Measurements from ENCODE around the gene PTPRE. TPM values are rescaled to one million over a fixed set of nuclear protein-coding genes. Genes with fewer than 3 reads are reported as not detected.

PTPRE gene
- polyA plus RNA-seq, 1 donor from 2014 or later = 4.1 TPM

- Histone ChIP-seq H2AFZ (ENCODE audit: low read depth, low read length) (no peak overlapping the region), H3K9ac (ENCODE audit: low read length) (no peak overlapping the region), H3K79me2 (replicated peaks; ENCODE audit: insufficient read depth, low read length) (no peaks in the 10 kb centered on the region), H3K9me3 (ENCODE audit: low read length) (no peaks in the 10 kb centered on the region), H3K4me3 (ENCODE audit: low read length) (no peak overlapping the region), H3K36me3 (ENCODE audit: insufficient read depth, low read length) (no peaks in the 10 kb centered on the region), H3F3A (ENCODE audit: insufficient read depth, low read length, poor library complexity, severe bottlenecking) (no peaks in the 10 kb centered on the region), H3K4me2 (ENCODE audit: low read length) (no peak overlapping the region), H3K27me3 (ENCODE audit: insufficient read depth, low read depth, low read length) (no peaks in the 10 kb centered on the region), H3K27ac (ENCODE audit: low read length) (no peak overlapping the region), H3K9me2 (ENCODE audit: insufficient read depth, low read length) (no peaks in the 10 kb centered on the region), H4K20me1 (ENCODE audit: insufficient read depth) (no peaks in the 10 kb centered on the region)
- TF ChIP-seq POLR2AphosphoS5 (IDR thresholded peaks at IDR 0.05) (no peak), CTCF (IDR thresholded peaks at IDR 0.05; ENCODE audit: poor library complexity, severe bottlenecking) (no peak), RAD21 (conservative IDR thresholded peaks at IDR 0.05) (no peak), EZH2 (IDR thresholded peaks at IDR 0.05; ENCODE audit: borderline replicate concordance, insufficient read depth, low read length, poor library complexity, severe bottlenecking) (no peak), MXI1 (conservative IDR thresholded peaks at IDR 0.05; ENCODE audit: poor library complexity, severe bottlenecking) (no peak), TAF1 (IDR thresholded peaks at IDR 0.05; ENCODE audit: low read depth) (no peak), REST (IDR thresholded peaks at IDR 0.05; ENCODE audit: borderline replicate concordance) (no peak), EP300 (conservative IDR thresholded peaks at IDR 0.05; ENCODE audit: poor library complexity, severe bottlenecking) (no peak), SMC3 (conservative IDR thresholded peaks at IDR 0.05; ENCODE audit: poor library complexity) (no peak)
Observed at GRCh38 chr10:128072046-128072445, 165.1 kb downstream of the PTPRE start.

- no peak overlapping the region for H3K4me3 ChIP-seq (ENCODE audit: low read length)
- no peaks in the 10 kb centered on the region for H3K36me3 ChIP-seq (ENCODE audit: insufficient read depth, low read length)
- TF ChIP-seq CTCF (IDR thresholded peaks at IDR 0.05; ENCODE audit: poor library complexity, severe bottlenecking) (no peak), POLR2AphosphoS5 (IDR thresholded peaks at IDR 0.05) (no peak), TAF1 (IDR thresholded peaks at IDR 0.05; ENCODE audit: low read depth) (no peak), SMC3 (conservative IDR thresholded peaks at IDR 0.05; ENCODE audit: poor library complexity) (no peak), EP300 (conservative IDR thresholded peaks at IDR 0.05; ENCODE audit: poor library complexity, severe bottlenecking) (no peak), REST (IDR thresholded peaks at IDR 0.05; ENCODE audit: borderline replicate concordance) (no peak), MXI1 (conservative IDR thresholded peaks at IDR 0.05; ENCODE audit: poor library complexity, severe bottlenecking) (no peak), RAD21 (conservative IDR thresholded peaks at IDR 0.05) (no peak), EZH2 (IDR thresholded peaks at IDR 0.05; ENCODE audit: borderline replicate concordance, insufficient read depth, low read length, poor library complexity, severe bottlenecking) (no peak)
- no peaks in the 10 kb centered on the region for H3K9me3 ChIP-seq (ENCODE audit: low read length)
- H4K20me1 ChIP-seq (ENCODE audit: insufficient read depth) = no peaks in the 10 kb centered on the region
- no peak overlapping the region for H2AFZ ChIP-seq (ENCODE audit: low read depth, low read length)
- H3K27ac ChIP-seq (ENCODE audit: low read length) = no peak overlapping the region
- no peaks in the 10 kb centered on the region for H3F3A ChIP-seq (ENCODE audit: insufficient read depth, low read length, poor library complexity, severe bottlenecking)
- no peaks in the 10 kb centered on the region for H3K27me3 ChIP-seq (ENCODE audit: insufficient read depth, low read depth, low read length)
- H3K79me2 ChIP-seq (replicated peaks; ENCODE audit: insufficient read depth, low read length) = no peaks in the 10 kb centered on the region
- H3K9me2 ChIP-seq (ENCODE audit: insufficient read depth, low read length) = no peaks in the 10 kb centered on the region
- H3K4me2 ChIP-seq (ENCODE audit: low read length) = no peak overlapping the region
- H3K9ac ChIP-seq (ENCODE audit: low read length) = no peak overlapping the region
Observed at GRCh38 chr10:128072941-128073645, 166.2 kb downstream of the PTPRE start.

All from neural cell (in vitro differentiated cells).